H9 (cell line): ENCODE data around the gene POC1B. TPM values are rescaled to one million over a fixed set of nuclear protein-coding genes. Genes with fewer than 3 reads are reported as not detected.

Experiments
- DNase-seq: peaks from one replicate; pipeline ENCODE4 v3.0.0-alpha.2; 2017
- H2AFZ ChIP-seq: one replicate; pipeline ENCODE4 v1.6.1; 2013; ENCODE audit warnings: mild to moderate bottlenecking, low read length, control low read depth, moderate library complexity
- H2AK5ac ChIP-seq: 2 replicates; pipeline ENCODE4 v1.6.1; 2013; ENCODE audit warnings: low read length, control low read depth, mixed read lengths; ENCODE audit not compliant: insufficient read length
- H2BK120ac ChIP-seq: one replicate; pipeline ENCODE4 v1.6.1; 2013; ENCODE audit warnings: low read depth, mild to moderate bottlenecking, low read length, control low read depth, inconsistent platforms; ENCODE audit not compliant: poor library complexity, severe bottlenecking
- H2BK12ac ChIP-seq: 2 replicates; pipeline ENCODE4 v1.6.1; 2013; ENCODE audit warnings: low read length, control low read depth, mixed read lengths, low read depth; ENCODE audit not compliant: insufficient read length
- H2BK15ac ChIP-seq: 2 replicates; pipeline ENCODE4 v1.6.1; 2013; ENCODE audit warnings: low read depth, low read length, control low read depth
- H2BK20ac ChIP-seq: one replicate; pipeline ENCODE4 v1.6.1; 2013; ENCODE audit warnings: low read depth, mild to moderate bottlenecking, low read length, control low read depth, inconsistent platforms; ENCODE audit not compliant: poor library complexity, severe bottlenecking
- H2BK5ac ChIP-seq: 2 replicates; pipeline ENCODE4 v1.6.1; 2013; ENCODE audit warnings: low read length, control low read depth, mixed read lengths; ENCODE audit not compliant: insufficient read length
- H3K14ac ChIP-seq: 2 replicates; pipeline ENCODE4 v1.6.1; 2013; ENCODE audit warnings: low read length, control low read depth; ENCODE audit not compliant: insufficient read depth
- H3K18ac ChIP-seq: 2 replicates; pipeline ENCODE4 v1.6.1; 2013; ENCODE audit warnings: low read depth, mild to moderate bottlenecking, mixed read lengths, low read length, control low read depth; ENCODE audit not compliant: insufficient read length
- H3K23ac ChIP-seq: 2 replicates; pipeline ENCODE4 v1.6.1; 2013; ENCODE audit warnings: low read length, control low read depth, mixed read lengths, low read depth; ENCODE audit not compliant: insufficient read length
- H3K23me2 ChIP-seq: 2 replicates; pipeline ENCODE4 v1.6.1; 2013; ENCODE audit warnings: low read depth, mild to moderate bottlenecking, mixed read lengths, low read length, control low read depth; ENCODE audit not compliant: insufficient read length, poor library complexity, severe bottlenecking
- H3K27ac ChIP-seq: 2 replicates; pipeline ENCODE4 v1.5.1; 2013; ENCODE audit warnings: low read length, control low read depth, mixed read lengths, low read depth; ENCODE audit not compliant: insufficient read length
- H3K27me3 ChIP-seq: 2 replicates; pipeline ENCODE4 v1.6.1; 2013; ENCODE audit warnings: low read length, control low read depth, inconsistent platforms; ENCODE audit not compliant: insufficient read depth
- H3K4ac ChIP-seq: 2 replicates; pipeline ENCODE4 v1.6.1; 2013; ENCODE audit warnings: low read depth, mild to moderate bottlenecking, control low read depth, inconsistent platforms, low read length, moderate library complexity
- H3K4me1 ChIP-seq: 2 replicates; pipeline ENCODE4 v1.6.1; 2013; ENCODE audit warnings: low read length, control low read depth, inconsistent platforms; ENCODE audit not compliant: insufficient read depth
- H3K4me2 ChIP-seq: 2 replicates; pipeline ENCODE4 v1.6.1; 2013; ENCODE audit warnings: low read length, control low read depth, mixed read lengths; ENCODE audit not compliant: insufficient read length, insufficient read depth
- H3K56ac ChIP-seq: 2 replicates; pipeline ENCODE4 v1.6.1; 2013; ENCODE audit warnings: low read depth, mild to moderate bottlenecking, mixed read lengths, low read length, control low read depth; ENCODE audit not compliant: insufficient read length
- H3K79me1 ChIP-seq: 2 replicates; pipeline ENCODE4 v1.6.1; 2013; ENCODE audit warnings: low read depth, mild to moderate bottlenecking, moderate library complexity, low read length, control low read depth, inconsistent platforms; ENCODE audit not compliant: insufficient read depth, poor library complexity, severe bottlenecking
- H3K79me2 ChIP-seq: 2 replicates; pipeline ENCODE4 v1.6.1; 2013; ENCODE audit warnings: low read length, control low read depth, inconsistent platforms; ENCODE audit not compliant: insufficient read depth
- H3K9ac ChIP-seq: 2 replicates; pipeline ENCODE4 v1.6.1; 2013; ENCODE audit warnings: low read length, control low read depth, mixed read lengths; ENCODE audit not compliant: insufficient read length; ENCODE audit errors: extremely low read depth
- H3K9me3 ChIP-seq: one replicate; pipeline ENCODE4 v1.6.1; 2013; ENCODE audit warnings: low read depth, low read length, inconsistent platforms; ENCODE audit not compliant: control insufficient read depth
- H3T11ph ChIP-seq: one replicate; pipeline ENCODE4 v1.6.1; 2013; ENCODE audit warnings: mild to moderate bottlenecking, low read length, control low read depth, inconsistent platforms
- H4K20me1 ChIP-seq: one replicate; pipeline ENCODE4 v1.6.1; 2013; ENCODE audit not compliant: control insufficient read depth, insufficient read length, insufficient read depth
- H4K5ac ChIP-seq: 2 replicates; pipeline ENCODE4 v1.6.1; 2013; ENCODE audit warnings: low read depth, mild to moderate bottlenecking, mixed read lengths, low read length, control low read depth; ENCODE audit not compliant: insufficient read length
- H4K8ac ChIP-seq: replicated peaks from 2 replicates; pipeline ENCODE4 v1.6.1; 2013; ENCODE audit warnings: low read length, control low read depth, mixed read lengths, low read depth; ENCODE audit not compliant: insufficient read length
- H4K91ac ChIP-seq: 2 replicates; pipeline ENCODE4 v1.6.1; 2013; ENCODE audit warnings: low read depth, mild to moderate bottlenecking, moderate library complexity, mixed read lengths, low read length, control low read depth; ENCODE audit not compliant: insufficient read length
- H3K27ac Mint-ChIP-seq, 3 experiments: 2 replicates in 2 of 3; 3 replicates in 1 of 3; pipeline ENCODE4 v1.8.0; 2020 to 2021; ENCODE audit warnings: mixed read lengths in 3 of 3, mild to moderate bottlenecking in 1 of 3, moderate library complexity in 1 of 3
- H3K27me3 Mint-ChIP-seq: 2 replicates; pipeline ENCODE4 v1.8.0; 2021; ENCODE audit warnings: low read depth, mild to moderate bottlenecking, moderate library complexity, mixed read lengths
- H3K36me3 Mint-ChIP-seq, 3 experiments: 2 replicates in 2 of 3; 3 replicates in 1 of 3; pipeline ENCODE4 v1.8.0; 2020 to 2021; ENCODE audit warnings: low read depth in 3 of 3, mixed read lengths in 3 of 3; ENCODE audit not compliant: insufficient read depth in 1 of 3
- H3K4me1 Mint-ChIP-seq, 2 experiments: 2 replicates each; pipeline ENCODE4 v1.8.0; 2020; ENCODE audit warnings: mixed read lengths in 2 of 2
- H3K4me3 Mint-ChIP-seq, 2 experiments: 2 replicates in 1 of 2; 3 replicates in 1 of 2; pipeline ENCODE4 v1.8.0; 2020 to 2021; ENCODE audit warnings: mild to moderate bottlenecking in 2 of 2, mixed read lengths in 2 of 2, moderate library complexity in 1 of 2
- H3K9me3 Mint-ChIP-seq, 2 experiments: 2 replicates in 1 of 2; 3 replicates in 1 of 2; pipeline ENCODE4 v1.8.0; 2020; ENCODE audit warnings: mild to moderate bottlenecking in 2 of 2, mixed read lengths in 2 of 2, moderate library complexity in 1 of 2
- CTCF ChIP-seq: fragments of 200-600 bp; sonication (generic); conservative IDR thresholded peaks from 3 replicates; pipeline ENCODE4 v1.8.0; 2021; ENCODE audit warnings: antibody characterized with exemption, mild to moderate bottlenecking
- WGBS: extraction: QIAGEN DNeasy Blood & Tissue Kit; methylation state at CpG from one replicate; pipeline ENCODE4 v1.1.7; 2013; ENCODE audit warnings: missing lambda C conversion rate, low lambda C conversion rate, mixed read lengths; ENCODE audit not compliant: insufficient read length; ENCODE audit errors: extremely low coverage; 5-methylcytosine and 5-hydroxymethylcytosine counted together
- total RNA-seq: library from RNA; stranded (reverse); gene quantifications from 2 replicates; pipeline ENCODE4 v1.2.1, GENCODE V29; 2021

Gene POC1B
- total RNA-seq, 1 experiment from 2014 or later = 12.5 TPM

- no peak overlapping the region for H3K18ac ChIP-seq
- TF ChIP-seq CTCF = no peak
- H3K9me3 Mint-ChIP-seq = no peaks in the 10 kb centered on the region
- no peaks in the 10 kb centered on the region for H3K36me3 Mint-ChIP-seq
- no peaks in the 10 kb centered on the region for H3K79me1 ChIP-seq
- H4K8ac ChIP-seq = no peak overlapping the region
- H2BK20ac ChIP-seq = no peak overlapping the region
- no peak overlapping the region for H3K4ac ChIP-seq
- H2BK120ac ChIP-seq = no peak overlapping the region
- H2AFZ ChIP-seq = no peak overlapping the region
- H2BK12ac ChIP-seq = no peak overlapping the region
- no peak overlapping the region for H4K5ac ChIP-seq
- no peak overlapping the region for H3K56ac ChIP-seq
- H3K4me2 ChIP-seq = no peak overlapping the region
- no peaks in the 10 kb centered on the region for H4K20me1 ChIP-seq
- WGBS = no CpG with 5 or more reads among the region's 3 CpGs
- H3K9ac ChIP-seq = no peak overlapping the region
- H4K91ac ChIP-seq = no peak overlapping the region
- no peaks in the 10 kb centered on the region for H3K4me1 Mint-ChIP-seq
- no peak overlapping the region for H2AK5ac ChIP-seq
- H2BK15ac ChIP-seq = no peak overlapping the region
- H3K9me3 ChIP-seq = no peaks in the 10 kb centered on the region
- no peak overlapping the region for H3K4me3 Mint-ChIP-seq
- DNase-seq = no peak
- H3K27ac Mint-ChIP-seq = no peak overlapping the region
- H3K4me1 ChIP-seq = no peaks in the 10 kb centered on the region
- no peaks in the 10 kb centered on the region for H3K27me3 ChIP-seq
- no peaks in the 10 kb centered on the region for H3K79me2 ChIP-seq
- H3K23me2 ChIP-seq = no peaks in the 10 kb centered on the region
- H3K23ac ChIP-seq = no peak overlapping the region
- H3T11ph ChIP-seq = no peak overlapping the region
- no peaks in the 10 kb centered on the region for H3K27me3 Mint-ChIP-seq
- H3K27ac ChIP-seq = no peak overlapping the region
- no peak overlapping the region for H3K14ac ChIP-seq
- no peak overlapping the region for H2BK5ac ChIP-seq
These were observed 98.2 kb downstream of the POC1B start for GRCh38 chr12:89427508-89428156.
